ENCODE results near the gene IRF5.
"Not testable (repeated sequence)": the region's sequence is repeated elsewhere in the genome, so short reads cannot be mapped to it uniquely, and the experiment has no call there.

Gene IRF5

GRCh38 chr7:128988372-128988771, 50.6 kb downstream of the IRF5 start:
- intact Hi-C loops (cut with DNase I; ENCODE audit: low total_unique reads): no loop called here
- Histone ChIP-seq H3K36me3 (peaks cover 47 to 91% (median 69%) of the 10 kb centered on the region in 3 donors), H3K27me3 (no peaks in the 10 kb centered on the region), H3K9me3 (no peaks in the 10 kb centered on the region), H3K27ac (no peak overlapping the region), H3K4me1 (no peaks in the 10 kb centered on the region), H3K4me3 (no peak overlapping the region)
- no peak for TF ChIP-seq CTCF (IDR thresholded peaks at IDR 0.05)
- DNase-seq: no peak

GRCh38 chr7:128989961-128990360, 52.2 kb downstream of the IRF5 start:
- Histone ChIP-seq H3K9me3 (no peaks in the 10 kb centered on the region), H3K36me3 (peaks cover 49 to 85% (median 68%) of the 10 kb centered on the region in 3 donors), H3K4me1 (no peaks in the 10 kb centered on the region), H3K27ac (no peak overlapping the region), H3K27me3 (no peaks in the 10 kb centered on the region), H3K4me3 (no peak overlapping the region)
- no peak for TF ChIP-seq CTCF (IDR thresholded peaks at IDR 0.05)
- DNase-seq: no peak
- intact Hi-C loops (cut with DNase I; ENCODE audit: low total_unique reads): no loop called here

- intact Hi-C loops (cut with DNase I; ENCODE audit: low total_unique reads): no loop called here
- H3K4me1 ChIP-seq: no peaks in the 10 kb centered on the region
- no peaks in the 10 kb centered on the region for H3K27me3 ChIP-seq
- TF ChIP-seq CTCF (IDR thresholded peaks at IDR 0.05): no peak
- H3K36me3 ChIP-seq: peaks cover 62 to 76% (median 74%) of the 10 kb centered on the region in 3 donors
- DNase-seq: no peak
- H3K9me3 ChIP-seq: no peaks in the 10 kb centered on the region
- H3K27ac ChIP-seq: no peak overlapping the region
- H3K4me3 ChIP-seq: no peak overlapping the region
Measured at GRCh38 chr7:128993419-128993818, 55.7 kb downstream of the IRF5 start.

GRCh38 chr7:128994560-128994959, 56.8 kb downstream of the IRF5 start:
- peaks cover 63 to 76% (median 74%) of the 10 kb centered on the region in 3 donors for H3K36me3 ChIP-seq
- H3K4me3 ChIP-seq; H3K27ac ChIP-seq; H3K9me3 ChIP-seq; H3K27me3 ChIP-seq; H3K4me1 ChIP-seq; intact Hi-C loops (cut with DNase I; ENCODE audit: low total_unique reads); DNase-seq: not testable (repeated sequence)

- H3K9me3 ChIP-seq: no peaks in the 10 kb centered on the region
- no peak for DNase-seq
- peaks cover 76 to 82% (median 77%) of the 10 kb centered on the region in 3 donors for H3K36me3 ChIP-seq
- no peak for TF ChIP-seq CTCF (IDR thresholded peaks at IDR 0.05)
- no peak overlapping the region for H3K27ac ChIP-seq
- no peaks in the 10 kb centered on the region for H3K4me1 ChIP-seq
- H3K4me3 ChIP-seq: no peak overlapping the region
- H3K27me3 ChIP-seq: no peaks in the 10 kb centered on the region
- intact Hi-C loops (cut with DNase I; ENCODE audit: low total_unique reads): no loop called here
Measured at GRCh38 chr7:128997181-128997580, 59.5 kb downstream of the IRF5 start.

Data from tibial artery (tissue), 4 donors.